GDM1 (cell line): ENCODE results near the gene FIP1L1.
A peak's percentile ranks its signal among the peaks of the same experiment; 100 is the strongest.

Source experiments
- DNase-seq: peaks from one replicate; lab custom pipeline; 2025; lab: John Stamatoyannopoulos, UW

Gene FIP1L1

GRCh38 chr4:53476232-53477037, 99.0 kb downstream of the FIP1L1 start:
- no peak for DNase-seq

GRCh38 chr4:53477038-53477565, 99.7 kb downstream of the FIP1L1 start:
- no peak for DNase-seq

- DNase-seq: no peak
Observed at GRCh38 chr4:53477636-53478035, 100.2 kb downstream of the FIP1L1 start.

- DNase-seq: no peak
Observed at GRCh38 chr4:53478671-53479456, 101.4 kb downstream of the FIP1L1 start.

GRCh38 chr4:53479736-53480525, 102.5 kb downstream of the FIP1L1 start:
- DNase-seq: no peak

GRCh38 chr4:53480909-53481308, 103.5 kb downstream of the FIP1L1 start:
- no peak for DNase-seq

- no peak for DNase-seq
Observed at GRCh38 chr4:53481586-53481985, 104.1 kb downstream of the FIP1L1 start.

GRCh38 chr4:53483250-53483649, 105.8 kb downstream of the FIP1L1 start:
- no peak for DNase-seq

- no peak for DNase-seq
Observed at GRCh38 chr4:53484911-53485657, 107.6 kb downstream of the FIP1L1 start.

- DNase-seq: no peak
Observed at GRCh38 chr4:53485658-53486040, 108.2 kb downstream of the FIP1L1 start.

GRCh38 chr4:53487766-53488165, 110.3 kb downstream of the FIP1L1 start:
- DNase-seq: no peak

- DNase-seq: no peak
Observed at GRCh38 chr4:53489279-53489889, 111.9 kb downstream of the FIP1L1 start.

GRCh38 chr4:53490161-53490956, 112.9 kb downstream of the FIP1L1 start:
- no peak for DNase-seq

GRCh38 chr4:53490965-53491622, 113.7 kb downstream of the FIP1L1 start:
- peak; percentile 2 for DNase-seq

GRCh38 chr4:53494851-53495250, 117.4 kb downstream of the FIP1L1 start:
- no peak for DNase-seq

GRCh38 chr4:53497487-53498244, 120.2 kb downstream of the FIP1L1 start:
- no peak for DNase-seq

GRCh38 chr4:53498706-53499105, 121.3 kb downstream of the FIP1L1 start:
- DNase-seq: no peak

- no peak for DNase-seq
Observed at GRCh38 chr4:53499791-53500190, 122.3 kb downstream of the FIP1L1 start.

GRCh38 chr4:53500546-53500945, 123.1 kb downstream of the FIP1L1 start:
- DNase-seq: no peak
